D721Med (cell line): ENCODE results near the gene MMP2.

ENCODE experiments used
- DNase-seq: peaks from one replicate; pipeline ENCODE4 v3.0.0; 2011; ENCODE audit warnings: low spot score; ENCODE audit not compliant: insufficient read length
- FAIRE-seq: peaks from 2 replicates; lab custom pipeline; 2011; peaks lifted over from hg19 to GRCh38; lab: Jason Lieb, UNC
- TF ChIP-seq, protein P1 (sequence below): IDR thresholded peaks from 2 replicates; pipeline ENCODE4 v1.5.1; 2012; ENCODE audit warnings: mild to moderate bottlenecking, control low read depth; ENCODE audit not compliant: insufficient read depth; ENCODE audit errors: missing control alignments

MMP2 gene

DNA sequence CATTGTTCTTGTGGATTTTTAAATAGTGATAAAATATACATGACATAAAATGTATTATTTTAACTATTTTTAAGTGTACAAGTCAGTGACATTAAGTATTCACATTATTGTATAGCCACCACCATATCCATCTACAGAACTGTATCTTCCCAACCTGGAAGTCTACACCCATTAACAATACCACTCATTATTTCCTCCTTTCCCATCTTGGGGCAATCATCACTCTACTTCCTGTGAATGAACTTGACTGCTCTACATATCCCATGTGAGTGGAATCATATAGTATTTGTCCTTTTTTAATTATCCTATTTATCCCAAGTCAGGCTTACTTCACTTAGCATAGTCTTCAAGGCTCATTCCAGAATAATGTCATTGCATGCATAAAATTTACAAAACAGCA, 40.7 kb upstream of the MMP2 start:
- TF ChIP-seq, protein P1, sequence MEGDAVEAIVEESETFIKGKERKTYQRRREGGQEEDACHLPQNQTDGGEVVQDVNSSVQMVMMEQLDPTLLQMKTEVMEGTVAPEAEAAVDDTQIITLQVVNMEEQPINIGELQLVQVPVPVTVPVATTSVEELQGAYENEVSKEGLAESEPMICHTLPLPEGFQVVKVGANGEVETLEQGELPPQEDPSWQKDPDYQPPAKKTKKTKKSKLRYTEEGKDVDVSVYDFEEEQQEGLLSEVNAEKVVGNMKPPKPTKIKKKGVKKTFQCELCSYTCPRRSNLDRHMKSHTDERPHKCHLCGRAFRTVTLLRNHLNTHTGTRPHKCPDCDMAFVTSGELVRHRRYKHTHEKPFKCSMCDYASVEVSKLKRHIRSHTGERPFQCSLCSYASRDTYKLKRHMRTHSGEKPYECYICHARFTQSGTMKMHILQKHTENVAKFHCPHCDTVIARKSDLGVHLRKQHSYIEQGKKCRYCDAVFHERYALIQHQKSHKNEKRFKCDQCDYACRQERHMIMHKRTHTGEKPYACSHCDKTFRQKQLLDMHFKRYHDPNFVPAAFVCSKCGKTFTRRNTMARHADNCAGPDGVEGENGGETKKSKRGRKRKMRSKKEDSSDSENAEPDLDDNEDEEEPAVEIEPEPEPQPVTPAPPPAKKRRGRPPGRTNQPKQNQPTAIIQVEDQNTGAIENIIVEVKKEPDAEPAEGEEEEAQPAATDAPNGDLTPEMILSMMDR, result no peak
- no peak for FAIRE-seq
- DNase-seq, result no peak

DNA sequence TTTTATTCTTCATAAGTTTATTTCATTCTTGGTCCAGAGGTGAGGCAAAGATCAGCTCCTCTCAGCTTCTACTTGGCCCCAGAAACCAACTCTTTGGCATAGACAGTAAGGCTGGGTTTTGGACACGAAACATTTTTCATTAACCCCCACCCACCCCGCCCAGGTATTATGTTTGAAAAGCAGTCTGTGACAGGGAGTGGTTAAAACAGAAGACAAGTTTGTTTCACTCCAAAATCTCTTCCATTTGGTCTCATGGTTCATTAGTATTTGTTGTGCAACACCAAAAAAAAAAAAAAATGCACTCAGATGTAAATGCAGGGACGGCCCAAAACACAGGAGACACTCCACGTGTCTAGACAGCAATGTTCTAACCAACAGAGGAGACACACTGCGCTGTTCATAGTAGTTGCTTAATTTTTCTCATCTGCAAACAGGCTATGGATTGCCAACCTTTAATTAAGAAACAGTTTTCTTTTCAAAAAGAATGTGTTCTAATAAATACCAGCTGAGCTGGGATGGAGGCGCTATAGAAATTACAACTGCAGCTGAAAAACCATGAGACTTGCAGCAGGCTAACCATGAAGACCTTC, 39.8 kb upstream of the MMP2 start:
- TF ChIP-seq, protein P1, result no peak
- FAIRE-seq (no peak), DNase-seq (no peak)

DNA sequence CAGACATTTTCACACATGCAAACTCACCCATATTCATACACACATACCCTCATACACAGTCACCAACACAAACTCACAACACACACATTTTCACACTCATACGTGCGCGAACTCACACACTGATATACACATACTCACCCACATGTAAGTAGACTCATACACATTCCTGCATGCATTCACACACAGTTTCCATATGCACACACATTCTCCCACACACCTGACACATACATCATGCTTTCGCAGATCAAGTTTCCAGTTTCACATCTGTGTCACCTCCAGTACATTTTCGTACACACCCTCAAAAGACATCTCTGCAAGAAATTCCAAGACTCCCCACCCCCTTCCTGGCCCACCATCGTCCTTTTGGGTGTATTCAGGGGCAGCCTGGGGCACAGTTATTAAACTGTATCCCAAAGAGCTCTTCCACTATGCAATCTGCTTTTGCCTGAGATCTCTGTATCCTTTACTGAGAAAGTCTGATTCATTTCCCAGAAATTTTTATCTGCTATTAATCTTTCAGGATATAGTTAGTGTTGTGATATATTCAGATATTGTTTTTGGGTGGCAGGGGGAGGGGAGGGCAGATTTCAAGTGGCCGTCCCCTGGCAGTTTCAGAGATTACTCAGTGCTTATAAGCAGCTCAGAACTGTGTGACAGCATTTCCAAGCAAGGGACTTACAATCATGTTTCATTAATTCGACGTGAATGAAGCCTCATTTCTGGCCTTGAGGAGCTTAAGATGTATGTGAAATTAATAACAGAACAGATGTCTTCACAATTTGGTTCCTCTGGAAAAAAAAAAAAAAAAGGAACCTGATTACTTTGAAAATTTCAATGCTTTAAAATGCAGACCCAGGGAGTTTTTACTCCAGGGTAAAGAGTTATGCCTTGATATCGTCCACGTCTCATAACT, 35.3 kb upstream of the MMP2 start:
- FAIRE-seq, result no peak

DNA sequence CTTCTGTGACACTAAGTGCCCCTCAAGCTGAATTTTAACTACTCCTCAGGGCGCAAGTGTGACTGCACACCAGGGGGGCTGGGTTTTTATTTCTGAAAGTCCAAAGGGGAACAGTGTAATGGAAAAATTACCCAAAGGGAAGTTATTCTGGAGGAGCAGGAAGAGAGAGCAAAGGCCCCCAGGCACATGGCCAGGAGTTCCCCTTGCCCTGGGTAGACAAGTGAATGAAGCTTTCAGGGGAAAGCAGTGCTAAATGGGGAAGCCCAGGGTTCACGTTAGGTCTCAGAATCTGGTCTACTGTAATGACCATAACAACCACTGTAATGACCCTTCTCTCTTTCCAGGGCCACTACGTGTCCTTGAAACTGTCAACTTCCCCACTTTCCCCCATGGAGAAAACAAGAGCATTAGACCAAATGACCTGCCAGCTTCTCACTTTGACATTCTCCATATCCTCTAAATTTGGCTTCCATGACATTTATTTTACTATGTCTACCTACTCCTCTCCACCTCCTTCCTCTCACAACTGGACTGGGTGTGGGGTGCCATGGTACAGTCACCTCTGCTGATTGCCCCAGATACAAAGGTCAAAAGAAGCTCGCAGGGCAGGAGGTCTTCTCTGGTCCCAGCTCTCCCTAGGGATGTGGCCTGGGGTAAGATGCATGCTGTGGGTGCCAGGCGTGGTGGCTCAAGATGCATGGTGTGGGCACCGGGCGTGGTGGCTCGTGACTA, 34.1 kb upstream of the MMP2 start:
- DNase-seq, result no peak
- TF ChIP-seq, protein P1, result no peak
- no peak for FAIRE-seq

More for the DNA sequence above, 35.3 kb upstream of the MMP2 start:
- DNase-seq, result no peak
- TF ChIP-seq, protein P1, result no peak

- TF ChIP-seq, protein P1, result no peak
- FAIRE-seq (no peak), DNase-seq (no peak)
These were observed 31.8 kb upstream of the MMP2 start for GRCh38 chr16:55447231-55447630.

DNA sequence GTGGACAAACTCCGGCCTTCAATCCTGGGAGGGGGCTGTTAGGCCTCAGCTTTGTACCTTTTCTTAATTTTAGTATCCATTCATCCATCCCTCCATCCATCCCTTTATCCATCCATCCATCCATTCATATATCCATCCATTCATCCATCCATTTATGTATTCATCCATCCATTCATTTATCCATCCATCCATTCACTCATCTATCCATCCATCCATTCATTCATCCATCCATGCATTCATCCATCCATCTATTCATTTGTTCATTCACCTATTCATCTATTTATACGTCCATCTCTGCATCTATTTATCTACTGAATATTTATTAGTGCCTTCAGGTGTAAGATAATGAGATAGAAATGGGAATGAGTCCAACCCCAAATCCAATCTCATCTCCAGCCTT, 26.0 kb upstream of the MMP2 start:
- FAIRE-seq (no peak), DNase-seq (no peak)
- TF ChIP-seq, protein P1, result no peak
